Naive thymus-derived CD4-positive, alpha-beta T cell (primary cell): Measurements from ENCODE around the gene GLYATL1. TPM values are rescaled to one million over a fixed set of nuclear protein-coding genes. Genes with fewer than 3 reads are reported as not detected.

Experiments
- ATAC-seq: fragments of 150-1000 bp; cut with Tn5 transposase; 2 replicates; pipeline ENCODE4 v1.10.0; 2021; ENCODE audit warnings: mild to moderate bottlenecking, moderate library complexity
- CTCF ChIA-PET: fragments of 350-600 bp; sonication (Branson Sonifier 250); formaldehyde crosslinking; loops from one replicate; lab custom pipeline; 2021; ENCODE audit warnings: antibody characterized with exemption; lab: Charles Lee
- POLR2A ChIA-PET: fragments of 350-600 bp; sonication (Branson Sonifier 250); formaldehyde crosslinking; loops from one replicate; lab custom pipeline; 2021; ENCODE audit warnings: antibody characterized with exemption, inconsistent platforms; lab: Charles Lee
- DNase-seq, 9 donors: peaks; one replicate each; pipeline versions ENCODE4 v3.0.0 to v3.0.0-alpha.2; 2020 to 2022; ENCODE audit warnings: mixed read lengths in 1 of 9
- H3K27ac ChIP-seq: one replicate; pipeline ENCODE4 v1.7.0; 2013; ENCODE audit warnings: mild to moderate bottlenecking, low read depth, low read length, moderate library complexity
- H3K27me3 ChIP-seq, 2 donors: one replicate each; pipeline ENCODE4 v1.7.0; 2013; ENCODE audit warnings: low read length in 2 of 2, mild to moderate bottlenecking in 2 of 2, moderate library complexity in 2 of 2; ENCODE audit not compliant: control insufficient read depth in 2 of 2, insufficient read depth in 2 of 2
- H3K36me3 ChIP-seq, 3 experiments: 1 replicate in 2 of 3; 2 replicates in 1 of 3; pipeline ENCODE4 v1.7.0; 2013; ENCODE audit warnings: low read length in 3 of 3, mild to moderate bottlenecking in 3 of 3, moderate library complexity in 1 of 3; ENCODE audit not compliant: insufficient read depth in 3 of 3, control insufficient read depth in 2 of 3
- H3K4me1 ChIP-seq, 2 donors: one replicate each; pipeline ENCODE4 v1.7.0; 2013; ENCODE audit warnings: low read length in 2 of 2, mild to moderate bottlenecking in 2 of 2, moderate library complexity in 1 of 2; ENCODE audit not compliant: control insufficient read depth in 2 of 2, insufficient read depth in 2 of 2
- H3K4me3 ChIP-seq: 2 replicates; pipeline ENCODE4 v1.7.0; 2013; ENCODE audit warnings: mild to moderate bottlenecking, low read length
- H3K9me3 ChIP-seq, 3 experiments: 1 replicate in 2 of 3; 2 replicates in 1 of 3; pipeline ENCODE4 v1.7.0; 2013; ENCODE audit warnings: low read length in 3 of 3; ENCODE audit not compliant: control insufficient read depth in 2 of 3
- H3K27ac Mint-ChIP-seq, 9 donors: one replicate each; pipeline ENCODE4 v1.8.0; 2020 to 2022; ENCODE audit warnings: mixed read lengths in 9 of 9, mild to moderate bottlenecking in 8 of 9, moderate library complexity in 5 of 9, inconsistent platforms in 2 of 9
- H3K27me3 Mint-ChIP-seq, 5 donors: one replicate each; pipeline ENCODE4 v1.8.0; 2021 to 2022; ENCODE audit warnings: mixed read lengths in 5 of 5, mild to moderate bottlenecking in 1 of 5
- H3K36me3 Mint-ChIP-seq, 5 donors: one replicate each; pipeline ENCODE4 v1.8.0; 2020 to 2022; ENCODE audit warnings: mixed read lengths in 5 of 5, mild to moderate bottlenecking in 3 of 5, inconsistent platforms in 1 of 5
- H3K4me1 Mint-ChIP-seq, 7 donors: one replicate each; pipeline ENCODE4 v1.8.0; 2020 to 2022; ENCODE audit warnings: mixed read lengths in 7 of 7, mild to moderate bottlenecking in 3 of 7, inconsistent platforms in 1 of 7
- H3K4me3 Mint-ChIP-seq, 10 donors: one replicate each; pipeline ENCODE4 v1.8.0; 2020 to 2022; ENCODE audit warnings: mild to moderate bottlenecking in 10 of 10, mixed read lengths in 10 of 10, moderate library complexity in 6 of 10, inconsistent platforms in 2 of 10
- H3K9me3 Mint-ChIP-seq, 11 donors: one replicate each; pipeline ENCODE4 v1.8.0; 2020 to 2022; ENCODE audit warnings: mixed read lengths in 11 of 11, mild to moderate bottlenecking in 4 of 11, inconsistent platforms in 1 of 11, moderate library complexity in 1 of 11
- intact Hi-C, 2 donors: fragments of 100-400 bp; cut with micrococcal nuclease; formaldehyde crosslinking; loops; one replicate each; pipeline ENCODE4 v1.15.1; 2023
- polyA plus RNA-seq, 2 donors: library from polyadenylated mRNA; unstranded; fragments of 300-500 nt; fragmentation: Illumina TruSeq; gene quantifications; one replicate each; pipeline ENCODE4 v1.2.3, GENCODE V29; 2021
- total RNA-seq, 6 experiments: library from RNA in 5 of 6; stranded (reverse) in 5 of 6; gene quantifications; 1 replicate in 5 of 6; 2 replicates in 1 of 6; pipeline ENCODE4 v1.2.3 and lab custom pipeline; 2021 to 2026

The GLYATL1 gene, protein sequence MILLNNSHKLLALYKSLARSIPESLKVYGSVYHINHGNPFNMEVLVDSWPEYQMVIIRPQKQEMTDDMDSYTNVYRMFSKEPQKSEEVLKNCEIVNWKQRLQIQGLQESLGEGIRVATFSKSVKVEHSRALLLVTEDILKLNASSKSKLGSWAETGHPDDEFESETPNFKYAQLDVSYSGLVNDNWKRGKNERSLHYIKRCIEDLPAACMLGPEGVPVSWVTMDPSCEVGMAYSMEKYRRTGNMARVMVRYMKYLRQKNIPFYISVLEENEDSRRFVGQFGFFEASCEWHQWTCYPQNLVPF
- total RNA-seq: not detected
- under 1 TPM in 1 of 2 donors, not detected in 1; 0.39 TPM for polyA plus RNA-seq
- total RNA-seq (lab: John Stamatoyannopoulos, UW): not detected

DNA sequence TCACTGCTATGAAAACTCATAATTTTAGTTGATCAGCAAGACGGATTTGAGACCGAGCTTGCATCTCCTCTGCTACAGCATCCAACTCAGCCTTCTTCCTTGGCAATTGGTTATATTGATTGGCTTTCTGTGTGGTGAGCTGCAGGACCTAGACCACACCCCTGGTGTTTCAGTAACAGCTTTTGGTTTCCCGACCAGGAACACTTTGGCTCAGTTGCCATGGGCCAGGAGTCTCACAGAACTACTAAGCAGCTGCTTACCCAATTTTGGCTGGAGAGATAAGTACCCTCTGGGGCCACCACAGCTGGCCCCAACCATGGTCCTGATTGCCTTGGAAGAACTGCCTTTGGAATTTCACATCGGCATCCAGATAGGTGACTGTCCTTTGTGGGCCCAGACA, at the start of gene GLYATL1:
Gene GLYATL1 (plus strand): TSS at position 212 of the 400 bp plus-strand sequence. CDS start 7,600 bp downstream, outside the sequence.
- intact Hi-C loops: no loop called here
- H3K4me3 Mint-ChIP-seq: no peak within 1 kb of the TSS
- no peak within 1 kb of the TSS for H3K4me3 ChIP-seq
- POLR2A ChIA-PET: no interaction called here
- DNase-seq (no peak), ATAC-seq (no peak)
- peaks cover 0 to 15% (median 12%) of the 10 kb centered on the region in 5 donors for H3K27me3 Mint-ChIP-seq
- no peaks in the 10 kb centered on the region for H3K9me3 ChIP-seq
- H3K27me3 ChIP-seq: no peaks in the 10 kb centered on the region
- CTCF ChIA-PET: no interaction called here
- no peak within 1 kb of the TSS for H3K27ac ChIP-seq
- H3K27ac Mint-ChIP-seq: no peak within 1 kb of the TSS
- H3K4me1 Mint-ChIP-seq: no peaks in the 10 kb centered on the region
- H3K36me3 Mint-ChIP-seq: peaks cover 0 to 4% (median 0%) of the 10 kb centered on the region in 5 donors
- no peaks in the 10 kb centered on the region for H3K4me1 ChIP-seq
- peaks cover 0 to 4% (median 0%) of the 10 kb centered on the region in 11 donors for H3K9me3 Mint-ChIP-seq
- H3K36me3 ChIP-seq: no peaks in the 10 kb centered on the region

DNA sequence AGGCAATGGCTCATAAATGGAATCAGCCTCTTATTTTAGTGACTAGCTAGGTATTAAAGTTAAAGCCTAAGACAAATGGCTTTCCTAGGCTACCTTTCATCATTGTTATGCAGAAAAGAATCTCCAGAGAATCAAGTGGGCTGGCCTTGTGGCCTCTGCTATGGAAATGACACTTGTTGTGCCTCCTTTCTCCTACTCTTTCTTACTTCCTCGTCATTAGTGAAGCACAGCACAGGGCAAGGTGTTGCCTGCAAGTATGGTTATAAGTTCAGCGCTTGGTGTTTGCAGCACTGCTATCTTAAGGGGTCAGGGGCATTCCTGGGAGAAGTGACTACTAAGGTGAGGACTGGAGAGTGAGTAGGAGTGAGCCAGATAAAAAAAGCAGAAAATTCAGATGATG, 45.4 kb upstream of the GLYATL1 start:
- peaks cover 0 to 8% (median 0%) of the 10 kb centered on the region in 11 donors for H3K9me3 Mint-ChIP-seq
- intact Hi-C loops: no loop called here
- POLR2A ChIA-PET: no interaction called here
- no peak overlapping the region for H3K27ac ChIP-seq
- H3K9me3 ChIP-seq: no peaks in the 10 kb centered on the region
- no peak for ATAC-seq
- H3K4me3 Mint-ChIP-seq: no peak overlapping the region
- H3K4me3 ChIP-seq: no peak overlapping the region
- H3K4me1 ChIP-seq: no peaks in the 10 kb centered on the region
- no peak for DNase-seq
- CTCF ChIA-PET: no interaction called here
- H3K36me3 ChIP-seq: no peaks in the 10 kb centered on the region
- H3K27ac Mint-ChIP-seq: no peak overlapping the region
- no peaks in the 10 kb centered on the region for H3K4me1 Mint-ChIP-seq
- H3K27me3 Mint-ChIP-seq: peaks cover 4 to 53% (median 41%) of the 10 kb centered on the region in 5 donors
- H3K27me3 ChIP-seq: no peaks in the 10 kb centered on the region
- H3K36me3 Mint-ChIP-seq: no peaks in the 10 kb centered on the region

DNA sequence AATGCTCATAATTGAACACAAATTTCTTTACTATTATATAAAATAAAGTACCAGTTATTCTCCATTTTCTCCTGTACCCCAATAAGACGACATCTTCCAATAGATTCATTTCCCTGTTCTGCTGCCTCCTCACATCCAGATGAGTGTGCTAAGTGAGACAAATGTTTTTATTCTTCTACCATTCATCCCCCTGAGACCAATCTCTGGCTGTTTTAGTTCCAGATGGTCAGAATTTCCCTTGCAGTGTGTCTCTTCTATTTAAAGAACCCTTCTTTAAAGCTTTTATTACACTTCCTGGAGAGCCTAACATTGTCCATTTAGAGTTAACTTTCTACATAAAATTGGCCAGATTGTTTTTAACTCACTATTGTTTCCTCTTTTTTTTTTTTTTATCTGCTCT, 41.2 kb upstream of the GLYATL1 start:
- no peak for DNase-seq
- Histone ChIP-seq H3K4me1 (no peaks in the 10 kb centered on the region), H3K27ac (no peak overlapping the region), H3K4me3 (no peak overlapping the region), H3K36me3 (no peaks in the 10 kb centered on the region), H3K9me3 (no peaks in the 10 kb centered on the region), H3K27me3 (no peaks in the 10 kb centered on the region)
- ATAC-seq: no peak
- Mint-ChIP-seq H3K36me3 (no peaks in the 10 kb centered on the region), H3K4me1 (peaks cover 0 to 3% (median 0%) of the 10 kb centered on the region in 7 donors), H3K4me3 (no peak overlapping the region), H3K27ac (no peak overlapping the region), H3K27me3 (peaks cover 22 to 66% (median 46%) of the 10 kb centered on the region in 5 donors), H3K9me3 (peaks cover 0 to 1% (median 0%) of the 10 kb centered on the region in 11 donors)
- CTCF ChIA-PET: no interaction called here
- intact Hi-C loops: no loop called here
- POLR2A ChIA-PET: no interaction called here

DNA sequence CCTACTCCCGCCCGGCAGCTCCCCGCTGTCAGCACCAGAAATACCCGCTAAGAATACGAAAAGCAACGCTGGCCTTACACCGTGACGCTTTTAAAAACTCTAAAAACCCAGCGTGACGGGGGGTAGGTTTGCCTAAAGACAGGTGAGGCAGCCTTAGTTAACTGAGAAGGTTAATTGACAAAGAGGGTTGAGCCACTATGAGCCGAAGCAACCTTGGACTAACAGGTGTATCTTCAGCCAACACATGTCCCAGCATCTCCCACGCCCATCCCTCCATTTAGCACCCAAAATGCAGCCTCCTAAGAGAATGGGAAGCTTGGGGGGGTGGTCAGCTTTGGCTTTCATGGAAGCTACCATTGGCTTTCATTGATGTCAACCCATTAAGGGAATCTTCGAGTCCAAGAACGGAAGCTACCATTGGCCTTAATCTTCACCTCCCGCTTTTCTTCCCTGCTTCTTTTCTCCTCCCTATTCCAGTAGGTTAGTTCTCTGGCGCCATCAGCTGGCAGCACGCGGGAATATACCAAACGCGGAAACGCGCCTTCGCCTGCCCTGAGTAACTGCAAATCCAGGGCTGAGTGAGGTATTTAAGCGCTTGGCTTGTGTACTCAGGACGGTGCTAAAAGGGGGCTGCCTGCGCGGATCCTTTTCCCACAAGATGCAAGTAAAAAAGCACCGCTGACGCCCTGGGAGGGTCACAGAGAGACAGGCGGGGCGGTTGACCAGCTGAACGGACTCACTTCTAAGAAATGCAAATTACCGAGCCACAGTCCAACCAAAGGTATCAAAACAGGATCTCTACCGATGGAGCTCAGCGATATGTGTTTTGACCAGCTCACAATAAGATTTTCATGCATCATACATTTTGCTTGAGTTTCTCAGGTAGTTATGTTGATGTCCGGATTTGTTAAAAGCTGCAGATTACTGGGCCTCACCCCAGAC, 38.5 kb upstream of the GLYATL1 start:
- Histone ChIP-seq H3K27ac (no peak overlapping the region), H3K27me3 (peaks cover 0 to 3% of the 10 kb centered on the region in 2 donors), H3K9me3 (no peaks in the 10 kb centered on the region), H3K4me1 (no peaks in the 10 kb centered on the region), H3K4me3 (no peak overlapping the region), H3K36me3 (no peaks in the 10 kb centered on the region)
- CTCF ChIA-PET: no interaction called here
- H3K27ac Mint-ChIP-seq: no peak overlapping the region
- POLR2A ChIA-PET: no interaction called here
- H3K9me3 Mint-ChIP-seq: no peaks in the 10 kb centered on the region
- no peaks in the 10 kb centered on the region for H3K36me3 Mint-ChIP-seq
- H3K4me1 Mint-ChIP-seq: peaks cover 0 to 3% (median 0%) of the 10 kb centered on the region in 7 donors
- H3K4me3 Mint-ChIP-seq: no peak overlapping the region
- ATAC-seq (peak; percentile 40), DNase-seq (peak in 3 of 9 donors; percentile 3 to 37 (median 15))
- H3K27me3 Mint-ChIP-seq: peaks cover 42 to 79% (median 63%) of the 10 kb centered on the region in 5 donors
- intact Hi-C loops: loop anchor here (1.0 to 5.0 kb wide), 2 partner anchors 246 to 248 kb away; no protein-coding TSS in a partner anchor

DNA sequence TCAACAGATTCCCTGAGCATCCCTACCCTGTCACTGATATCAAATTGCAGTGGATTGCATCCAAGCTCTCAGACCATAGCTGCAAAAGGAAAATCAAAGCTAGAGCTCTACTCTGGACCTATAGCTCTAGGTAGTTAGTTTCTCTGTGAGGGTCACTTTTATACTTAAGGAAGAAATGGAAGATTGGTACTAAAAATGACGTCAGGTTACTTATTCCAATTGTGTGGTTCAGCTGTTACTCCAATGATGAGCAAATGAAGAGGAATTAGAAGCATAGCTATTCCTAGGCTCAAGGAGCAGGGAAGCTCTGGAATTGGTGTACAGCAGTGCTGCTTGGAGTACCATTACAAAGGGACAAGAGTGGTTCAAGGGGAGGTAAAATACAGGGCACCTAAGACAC, 36.4 kb upstream of the GLYATL1 start:
- ATAC-seq (no peak), DNase-seq (no peak)
- CTCF ChIA-PET: no interaction called here
- peaks cover 60 to 89% (median 69%) of the 10 kb centered on the region in 5 donors for H3K27me3 Mint-ChIP-seq
- intact Hi-C loops: loop anchor here in 1 of 2 donors (5.0 kb wide), 1 partner anchor 251 kb away; no protein-coding TSS in a partner anchor
- no peak overlapping the region for H3K27ac ChIP-seq
- peaks cover 0 to 1% (median 0%) of the 10 kb centered on the region in 11 donors for H3K9me3 Mint-ChIP-seq
- no peak overlapping the region for H3K27ac Mint-ChIP-seq
- no peak overlapping the region for H3K4me3 ChIP-seq
- H3K4me1 ChIP-seq: no peaks in the 10 kb centered on the region
- H3K4me3 Mint-ChIP-seq: no peak overlapping the region
- H3K4me1 Mint-ChIP-seq: peaks cover 0 to 6% (median 0%) of the 10 kb centered on the region in 7 donors
- no peaks in the 10 kb centered on the region for H3K36me3 ChIP-seq
- H3K27me3 ChIP-seq: peaks cover 0 to 8% of the 10 kb centered on the region in 2 donors
- no peaks in the 10 kb centered on the region for H3K9me3 ChIP-seq
- POLR2A ChIA-PET: interaction anchor here (0.6 kb wide), 1 partner anchor 12 kb away, joined by 5 read pairs; no protein-coding TSS in a partner anchor
- H3K36me3 Mint-ChIP-seq: no peaks in the 10 kb centered on the region

DNA sequence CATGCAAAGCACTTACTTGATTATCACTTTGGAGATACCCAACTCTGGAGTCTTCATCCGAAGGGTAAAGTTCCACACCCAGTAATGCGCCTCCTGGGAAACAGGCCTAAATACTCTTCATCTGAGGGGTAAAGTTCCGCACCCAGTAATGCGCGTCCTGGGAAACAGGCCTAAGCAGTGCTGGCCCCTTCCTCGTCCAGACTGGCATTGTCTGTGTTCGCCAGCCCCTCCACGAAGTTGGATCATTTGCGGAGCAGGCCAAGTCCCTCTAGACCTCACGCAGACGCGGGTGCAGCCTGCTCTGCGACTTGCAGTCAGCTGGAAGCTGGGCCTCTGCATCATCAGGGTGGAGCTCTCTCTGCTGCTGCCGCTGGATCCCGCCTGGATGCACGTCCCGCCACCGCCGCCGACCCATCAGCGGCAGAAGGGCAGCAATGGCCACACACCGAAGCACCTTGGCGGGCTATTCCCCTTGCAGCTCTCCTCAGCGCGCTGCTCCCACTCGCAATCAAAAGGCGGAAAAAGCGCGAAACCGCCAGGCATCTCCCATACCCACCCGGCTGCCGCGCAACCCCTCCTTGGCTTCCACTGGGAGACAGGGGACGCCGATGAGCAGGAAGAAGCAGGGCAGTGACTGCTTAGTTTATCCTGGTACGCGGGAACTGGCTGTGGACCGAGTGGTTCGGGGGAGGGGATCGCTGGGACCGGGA, 34.1 kb upstream of the GLYATL1 start:
- Histone ChIP-seq H3K4me3 (no peak overlapping the region), H3K9me3 (no peaks in the 10 kb centered on the region), H3K27ac (no peak overlapping the region), H3K4me1 (no peaks in the 10 kb centered on the region), H3K27me3 (peaks cover 0 to 8% of the 10 kb centered on the region in 2 donors), H3K36me3 (no peaks in the 10 kb centered on the region)
- ChIA-PET POLR2A (no interaction called here), CTCF (no interaction called here)
- DNase-seq (no peak), ATAC-seq (no peak)
- Mint-ChIP-seq H3K4me3 (peak overlapping the region in 1 of 10 donors; percentile 15), H3K27me3 (peaks cover 63 to 89% (median 74%) of the 10 kb centered on the region in 5 donors), H3K9me3 (peaks cover 0 to 1% (median 0%) of the 10 kb centered on the region in 11 donors), H3K4me1 (peaks cover 0 to 7% (median 0%) of the 10 kb centered on the region in 7 donors), H3K36me3 (no peaks in the 10 kb centered on the region), H3K27ac (no peak overlapping the region)
- intact Hi-C loops: no loop called here
